HG03354 (cell line): ENCODE measurements around the gene MSI2.

Source experiments
- ATAC-seq: cut with Tn5 transposase; IDR thresholded peaks from one replicate; pipeline ENCODE4 v1.9.1; 2021; ENCODE audit warnings: mild to moderate bottlenecking; ENCODE audit not compliant: unreplicated experiment, poor library complexity, severe bottlenecking

MSI2 gene

GRCh38 chr17:57522042-57523005, 266.0 kb downstream of the MSI2 start:
- ATAC-seq, result no peak

DNA sequence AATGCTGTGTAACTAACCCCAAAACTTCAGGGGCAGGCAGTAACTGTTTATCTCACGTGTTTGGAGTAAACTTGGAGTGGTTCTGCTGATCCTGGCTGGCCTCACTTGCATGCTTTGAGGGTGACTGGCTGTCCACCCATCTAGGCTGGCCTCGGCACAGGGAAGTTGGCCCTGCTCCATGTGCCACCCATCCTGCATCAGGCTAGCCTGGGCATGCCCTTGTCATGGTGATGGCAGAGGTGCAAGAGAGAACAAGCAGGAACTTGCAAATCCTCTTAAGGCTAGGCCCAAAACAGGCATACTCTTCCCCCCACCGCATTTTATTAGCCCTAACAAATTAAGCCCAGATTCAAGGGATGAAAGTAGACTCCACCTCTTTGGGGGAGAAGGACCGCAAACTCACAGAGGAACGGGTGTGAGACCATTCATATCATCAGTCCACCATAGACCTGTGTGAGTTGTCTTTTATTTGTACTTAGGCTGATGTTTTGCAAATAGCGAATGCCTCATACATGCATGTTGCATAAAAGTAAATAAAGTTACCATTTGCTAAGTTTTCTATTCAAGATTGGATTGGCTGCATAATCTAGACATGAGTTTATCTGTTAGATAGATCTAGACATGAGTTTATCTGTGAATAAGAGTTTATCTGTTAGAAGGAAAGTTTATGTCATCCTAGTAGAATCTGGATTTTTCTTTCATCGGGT, 267.8 kb downstream of the MSI2 start:
- no peak for ATAC-seq

- ATAC-seq, result no peak
Measured at GRCh38 chr17:57524839-57525568, 268.7 kb downstream of the MSI2 start.

DNA sequence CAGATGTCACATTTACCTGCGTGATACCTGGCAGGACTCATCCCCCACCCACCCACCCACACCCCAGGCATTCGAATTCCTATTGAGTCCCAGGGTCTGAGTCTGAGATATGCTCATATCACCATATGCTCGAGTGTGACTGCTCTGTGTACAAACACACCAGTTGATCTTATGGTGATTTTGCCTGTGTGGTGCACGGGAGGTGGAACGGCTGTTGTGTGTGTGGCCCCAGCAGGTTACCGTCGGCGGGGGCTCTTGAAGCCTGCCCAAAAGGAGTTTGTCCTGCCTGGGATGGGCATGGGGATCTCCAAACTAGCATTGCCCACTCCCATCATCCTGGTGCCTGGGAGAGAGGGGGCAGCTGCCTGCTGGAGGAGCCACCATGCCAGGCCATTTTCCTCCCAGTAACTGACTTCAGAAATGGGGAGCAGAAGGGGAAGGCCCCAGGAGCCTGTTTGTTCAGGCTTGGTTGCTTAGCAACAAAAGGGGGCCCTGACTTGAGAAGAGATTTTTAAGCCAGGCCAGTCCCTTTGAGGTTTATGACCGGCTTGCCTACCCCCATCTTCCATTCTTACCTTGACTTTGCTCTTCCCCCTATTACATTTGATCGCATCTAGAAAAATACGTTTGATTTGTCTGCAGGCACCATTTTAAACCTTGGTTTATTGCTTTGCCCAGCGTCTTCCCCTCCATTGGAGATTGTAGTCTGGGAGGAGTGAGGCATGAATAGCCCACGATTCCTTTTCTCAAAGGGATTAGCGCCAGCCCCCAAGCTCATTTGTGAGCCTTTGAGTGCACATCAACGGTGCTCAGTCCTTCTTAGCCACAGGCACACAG, 271.1 kb downstream of the MSI2 start:
- no peak for ATAC-seq

GRCh38 chr17:57528058-57528451, 271.7 kb downstream of the MSI2 start:
- no peak for ATAC-seq

GRCh38 chr17:57530026-57530425, 273.7 kb downstream of the MSI2 start:
- ATAC-seq, result no peak

GRCh38 chr17:57530508-57530907, 274.2 kb downstream of the MSI2 start:
- no peak for ATAC-seq

DNA sequence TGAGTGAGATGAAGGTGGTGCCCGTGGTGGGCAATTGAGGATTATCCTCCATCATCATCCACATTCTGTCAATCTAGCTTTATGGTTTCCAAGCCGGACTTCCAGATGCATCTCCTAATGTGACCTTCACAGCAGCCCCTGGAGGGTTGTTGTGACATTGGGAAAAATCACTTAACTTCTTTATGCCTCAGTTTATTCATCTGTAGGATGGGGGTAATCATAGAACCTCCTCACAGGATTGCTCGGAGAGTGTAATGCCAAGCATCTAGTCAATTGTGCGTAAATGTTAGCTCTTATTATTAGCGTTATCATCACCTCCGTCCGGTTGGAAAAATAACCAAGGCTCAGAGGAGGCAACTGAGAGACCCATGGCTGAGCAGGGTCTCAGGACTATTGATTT, 274.8 kb downstream of the MSI2 start:
- no peak for ATAC-seq

GRCh38 chr17:57531648-57532504, 275.6 kb downstream of the MSI2 start:
- no peak for ATAC-seq

- no peak for ATAC-seq
Measured at GRCh38 chr17:57532556-57532955, 276.2 kb downstream of the MSI2 start.

DNA sequence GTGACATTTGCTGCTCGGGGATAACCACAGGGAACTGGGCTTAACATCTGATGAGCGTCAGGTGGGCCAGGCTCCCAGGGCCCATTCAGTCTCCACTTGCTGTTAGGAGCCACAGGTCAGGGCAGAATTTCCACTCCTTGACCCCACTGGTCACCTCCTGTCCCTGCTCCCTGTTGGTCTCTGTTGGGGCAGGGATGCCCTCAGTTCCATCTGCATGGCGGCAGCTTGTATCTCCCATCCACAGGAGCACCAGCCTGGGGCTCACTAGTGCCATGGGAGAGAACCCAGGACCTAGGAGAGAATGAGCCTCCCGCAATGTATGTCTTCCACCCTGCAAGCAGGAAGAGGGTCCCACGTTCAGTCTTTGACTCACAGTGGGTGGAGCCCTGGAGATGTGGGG, 276.6 kb downstream of the MSI2 start:
- ATAC-seq, result no peak

- ATAC-seq, result no peak
Measured at GRCh38 chr17:57533684-57534305, 277.5 kb downstream of the MSI2 start.

- ATAC-seq, result no peak
Measured at GRCh38 chr17:57534863-57535248, 278.5 kb downstream of the MSI2 start.

DNA sequence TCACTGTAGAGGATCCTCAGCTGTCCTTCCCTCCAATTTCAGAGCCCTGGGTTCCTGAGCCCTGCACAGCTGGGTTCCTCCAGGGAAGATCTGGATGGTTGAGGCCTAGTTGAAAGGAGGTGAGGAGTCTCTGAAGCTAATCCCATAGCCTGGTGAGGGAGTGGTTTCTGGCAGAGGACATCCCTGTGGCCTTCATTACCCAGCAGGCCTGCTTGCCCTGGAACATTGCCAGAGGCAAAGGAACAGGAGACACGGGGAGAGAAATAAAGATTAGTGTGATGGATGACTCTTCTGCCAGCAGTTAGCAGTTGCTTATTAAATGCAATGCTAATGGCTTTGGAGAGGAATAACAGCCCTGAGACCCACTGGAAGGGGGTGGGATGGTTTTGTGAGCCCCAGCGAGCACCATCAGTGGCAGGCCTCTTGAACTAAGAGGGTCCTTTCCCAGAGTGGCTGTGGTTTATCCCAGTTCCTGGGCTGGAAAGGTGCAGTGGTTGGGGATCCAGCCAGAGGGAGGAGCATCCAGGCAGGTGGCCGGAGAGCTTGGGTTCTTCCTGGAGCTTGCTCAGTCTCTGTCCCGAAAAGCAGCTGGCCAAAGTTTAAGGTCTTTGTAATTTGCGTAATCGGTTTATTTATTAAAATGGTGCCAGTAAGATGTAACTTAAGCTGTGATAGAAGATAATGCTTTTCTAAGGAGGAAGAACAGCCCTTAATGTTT, 279.1 kb downstream of the MSI2 start:
- ATAC-seq, result no peak

GRCh38 chr17:57536289-57536688, 280.0 kb downstream of the MSI2 start:
- ATAC-seq, result no peak

GRCh38 chr17:57536789-57537523, 280.6 kb downstream of the MSI2 start:
- ATAC-seq, result no peak
